ENCODE results near the gene PDLIM4.

PDLIM4 gene

GRCh38 chr5:132219289-132219970, 38.1 kb upstream of the PDLIM4 start:
- Histone ChIP-seq H3K4me1 (ENCODE audit: control insufficient read depth in 1 of 2, insufficient read depth in 2 of 2, low read length in 2 of 2) (peaks cover 0 to 17% of the 10 kb centered on the region in 2 donors), H3K27ac (ENCODE audit: low read depth, low read length) (no peak overlapping the region), H3K4me3 (ENCODE audit: low read depth in 1 of 2, low read length in 2 of 2) (no peak overlapping the region)

GRCh38 chr5:132219981-132220380, 37.5 kb upstream of the PDLIM4 start:
- Histone ChIP-seq H3K36me3 (ENCODE audit: control insufficient read depth in 1 of 2, insufficient read depth in 2 of 2, low read length in 2 of 2) (peaks cover 5 to 9% of the 10 kb centered on the region in 2 donors), H3K9ac (ENCODE audit: low read depth in 1 of 2, low read length in 2 of 2) (no peak overlapping the region), H3K4me3 (ENCODE audit: low read depth in 1 of 2, low read length in 2 of 2) (no peak overlapping the region), H3K9me3 (ENCODE audit: control insufficient read depth in 1 of 2, low read length in 2 of 2) (no peaks in the 10 kb centered on the region), H3K4me1 (ENCODE audit: control insufficient read depth in 1 of 2, insufficient read depth in 2 of 2, low read length in 2 of 2) (peaks cover under 1 to 18% of the 10 kb centered on the region in 2 donors), H3K27me3 (ENCODE audit: control insufficient read depth in 1 of 2, insufficient read depth in 2 of 2, low read length in 2 of 2) (no peaks in the 10 kb centered on the region), H3K27ac (ENCODE audit: low read depth, low read length) (no peak overlapping the region)

More at GRCh38 chr5:132219289-132219970, 38.1 kb upstream of the PDLIM4 start:
- Histone ChIP-seq H3K9me3 (ENCODE audit: control insufficient read depth in 1 of 2, low read length in 2 of 2) (no peaks in the 10 kb centered on the region), H3K27me3 (ENCODE audit: control insufficient read depth in 1 of 2, insufficient read depth in 2 of 2, low read length in 2 of 2) (no peaks in the 10 kb centered on the region), H3K9ac (ENCODE audit: low read depth in 1 of 2, low read length in 2 of 2) (no peak overlapping the region), H3K36me3 (ENCODE audit: control insufficient read depth in 1 of 2, insufficient read depth in 2 of 2, low read length in 2 of 2) (peaks cover 5 to 9% of the 10 kb centered on the region in 2 donors)

GRCh38 chr5:132220491-132220890, 37.0 kb upstream of the PDLIM4 start:
- Histone ChIP-seq H3K27me3 (ENCODE audit: control insufficient read depth in 1 of 2, insufficient read depth in 2 of 2, low read length in 2 of 2) (no peaks in the 10 kb centered on the region), H3K9ac (ENCODE audit: low read depth in 1 of 2, low read length in 2 of 2) (no peak overlapping the region), H3K9me3 (ENCODE audit: control insufficient read depth in 1 of 2, low read length in 2 of 2) (no peaks in the 10 kb centered on the region), H3K36me3 (ENCODE audit: control insufficient read depth in 1 of 2, insufficient read depth in 2 of 2, low read length in 2 of 2) (peaks cover 5 to 9% of the 10 kb centered on the region in 2 donors), H3K4me1 (ENCODE audit: control insufficient read depth in 1 of 2, insufficient read depth in 2 of 2, low read length in 2 of 2) (peaks cover 5 to 16% of the 10 kb centered on the region in 2 donors), H3K27ac (ENCODE audit: low read depth, low read length) (no peak overlapping the region), H3K4me3 (ENCODE audit: low read depth in 1 of 2, low read length in 2 of 2) (no peak overlapping the region)

- no peaks in the 10 kb centered on the region for H3K27me3 ChIP-seq (ENCODE audit: control insufficient read depth in 1 of 2, insufficient read depth in 2 of 2, low read length in 2 of 2)
- no peaks in the 10 kb centered on the region for H3K9me3 ChIP-seq (ENCODE audit: control insufficient read depth in 1 of 2, low read length in 2 of 2)
- H3K36me3 ChIP-seq (ENCODE audit: control insufficient read depth in 1 of 2, insufficient read depth in 2 of 2, low read length in 2 of 2): peaks cover 5 to 7% of the 10 kb centered on the region in 2 donors
- H3K4me3 ChIP-seq (ENCODE audit: low read depth in 1 of 2, low read length in 2 of 2): no peak overlapping the region
- no peak overlapping the region for H3K27ac ChIP-seq (ENCODE audit: low read depth, low read length)
- peaks cover 18 to 23% of the 10 kb centered on the region in 2 donors for H3K4me1 ChIP-seq (ENCODE audit: control insufficient read depth in 1 of 2, insufficient read depth in 2 of 2, low read length in 2 of 2)
- H3K9ac ChIP-seq (ENCODE audit: low read depth in 1 of 2, low read length in 2 of 2): no peak overlapping the region
Observed at GRCh38 chr5:132221781-132222648, 35.5 kb upstream of the PDLIM4 start.

GRCh38 chr5:132222649-132223038, 34.9 kb upstream of the PDLIM4 start:
- Histone ChIP-seq H3K4me1 (ENCODE audit: control insufficient read depth in 1 of 2, insufficient read depth in 2 of 2, low read length in 2 of 2) (peaks cover 20 to 23% of the 10 kb centered on the region in 2 donors), H3K36me3 (ENCODE audit: control insufficient read depth in 1 of 2, insufficient read depth in 2 of 2, low read length in 2 of 2) (peaks cover under 1 to 1% of the 10 kb centered on the region in 2 donors), H3K27me3 (ENCODE audit: control insufficient read depth in 1 of 2, insufficient read depth in 2 of 2, low read length in 2 of 2) (no peaks in the 10 kb centered on the region), H3K9ac (ENCODE audit: low read depth in 1 of 2, low read length in 2 of 2) (no peak overlapping the region), H3K9me3 (ENCODE audit: control insufficient read depth in 1 of 2, low read length in 2 of 2) (no peaks in the 10 kb centered on the region), H3K27ac (ENCODE audit: low read depth, low read length) (no peak overlapping the region), H3K4me3 (ENCODE audit: low read depth in 1 of 2, low read length in 2 of 2) (no peak overlapping the region)

GRCh38 chr5:132223861-132224260, 33.6 kb upstream of the PDLIM4 start:
- H3K36me3 ChIP-seq (ENCODE audit: control insufficient read depth in 1 of 2, insufficient read depth in 2 of 2, low read length in 2 of 2): no peaks in the 10 kb centered on the region
- no peak overlapping the region for H3K27ac ChIP-seq (ENCODE audit: low read depth, low read length)
- H3K9me3 ChIP-seq (ENCODE audit: control insufficient read depth in 1 of 2, low read length in 2 of 2): no peaks in the 10 kb centered on the region
- no peaks in the 10 kb centered on the region for H3K27me3 ChIP-seq (ENCODE audit: control insufficient read depth in 1 of 2, insufficient read depth in 2 of 2, low read length in 2 of 2)
- no peak overlapping the region for H3K4me3 ChIP-seq (ENCODE audit: low read depth in 1 of 2, low read length in 2 of 2)
- no peak overlapping the region for H3K9ac ChIP-seq (ENCODE audit: low read depth in 1 of 2, low read length in 2 of 2)
- peaks cover 20 to 23% of the 10 kb centered on the region in 2 donors for H3K4me1 ChIP-seq (ENCODE audit: control insufficient read depth in 1 of 2, insufficient read depth in 2 of 2, low read length in 2 of 2)

GRCh38 chr5:132224716-132225115, 32.8 kb upstream of the PDLIM4 start:
- H3K9ac ChIP-seq (ENCODE audit: low read depth in 1 of 2, low read length in 2 of 2): no peak overlapping the region
- H3K27ac ChIP-seq (ENCODE audit: low read depth, low read length): no peak overlapping the region
- H3K4me1 ChIP-seq (ENCODE audit: control insufficient read depth in 1 of 2, insufficient read depth in 2 of 2, low read length in 2 of 2): peaks cover 20 to 23% of the 10 kb centered on the region in 2 donors
- no peaks in the 10 kb centered on the region for H3K27me3 ChIP-seq (ENCODE audit: control insufficient read depth in 1 of 2, insufficient read depth in 2 of 2, low read length in 2 of 2)
- H3K36me3 ChIP-seq (ENCODE audit: control insufficient read depth in 1 of 2, insufficient read depth in 2 of 2, low read length in 2 of 2): no peaks in the 10 kb centered on the region
- no peak overlapping the region for H3K4me3 ChIP-seq (ENCODE audit: low read depth in 1 of 2, low read length in 2 of 2)
- no peaks in the 10 kb centered on the region for H3K9me3 ChIP-seq (ENCODE audit: control insufficient read depth in 1 of 2, low read length in 2 of 2)

- H3K36me3 ChIP-seq (ENCODE audit: control insufficient read depth in 1 of 2, insufficient read depth in 2 of 2, low read length in 2 of 2): no peaks in the 10 kb centered on the region
- H3K27ac ChIP-seq (ENCODE audit: low read depth, low read length): no peak overlapping the region
- no peak overlapping the region for H3K9ac ChIP-seq (ENCODE audit: low read depth in 1 of 2, low read length in 2 of 2)
- H3K4me1 ChIP-seq (ENCODE audit: control insufficient read depth in 1 of 2, insufficient read depth in 2 of 2, low read length in 2 of 2): peaks cover 20 to 23% of the 10 kb centered on the region in 2 donors
- H3K4me3 ChIP-seq (ENCODE audit: low read depth in 1 of 2, low read length in 2 of 2): no peak overlapping the region
- H3K27me3 ChIP-seq (ENCODE audit: control insufficient read depth in 1 of 2, insufficient read depth in 2 of 2, low read length in 2 of 2): no peaks in the 10 kb centered on the region
- H3K9me3 ChIP-seq (ENCODE audit: control insufficient read depth in 1 of 2, low read length in 2 of 2): no peaks in the 10 kb centered on the region
Observed at GRCh38 chr5:132225165-132226032, 32.1 kb upstream of the PDLIM4 start.

GRCh38 chr5:132226516-132227234, 30.8 kb upstream of the PDLIM4 start:
- H3K27ac ChIP-seq (ENCODE audit: low read depth, low read length): peak overlapping the region; percentile 74
- peaks cover 20 to 23% of the 10 kb centered on the region in 2 donors for H3K4me1 ChIP-seq (ENCODE audit: control insufficient read depth in 1 of 2, insufficient read depth in 2 of 2, low read length in 2 of 2)

More at GRCh38 chr5:132226516-132227234, 30.8 kb upstream of the PDLIM4 start:
- Histone ChIP-seq H3K4me3 (ENCODE audit: low read depth in 1 of 2, low read length in 2 of 2) (peak overlapping the region; percentile 64 to 68), H3K27me3 (ENCODE audit: control insufficient read depth in 1 of 2, insufficient read depth in 2 of 2, low read length in 2 of 2) (no peaks in the 10 kb centered on the region), H3K36me3 (ENCODE audit: control insufficient read depth in 1 of 2, insufficient read depth in 2 of 2, low read length in 2 of 2) (no peaks in the 10 kb centered on the region), H3K9me3 (ENCODE audit: control insufficient read depth in 1 of 2, low read length in 2 of 2) (no peaks in the 10 kb centered on the region), H3K9ac (ENCODE audit: low read depth in 1 of 2, low read length in 2 of 2) (peak overlapping the region; percentile 57 to 79)
